ENCODE results near the gene ZNF385B.

DNA sequence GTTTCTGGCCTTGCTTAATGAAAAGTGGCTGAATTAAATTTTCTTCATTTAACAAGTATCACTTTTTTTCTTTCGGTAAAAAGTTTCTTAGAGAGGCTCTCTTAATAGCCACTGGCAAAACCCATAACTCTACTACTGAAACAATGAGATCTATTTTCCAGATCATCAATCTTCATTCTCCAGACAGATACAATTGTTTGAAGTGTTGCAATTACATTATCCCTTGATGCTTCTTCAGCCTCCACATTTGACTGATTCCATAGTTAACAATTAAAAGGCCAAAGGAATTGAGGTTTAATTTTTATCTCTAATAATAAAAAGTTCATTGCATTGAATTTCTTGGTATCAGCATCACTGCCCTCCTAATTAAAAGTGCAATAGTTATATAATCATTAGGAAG lies 176.3 kb downstream of the ZNF385B start:
- no peak for TF ChIP-seq POLR2AphosphoS5 (IDR thresholded peaks at IDR 0.05; ENCODE audit: low read depth)
- TF ChIP-seq, protein P1, sequence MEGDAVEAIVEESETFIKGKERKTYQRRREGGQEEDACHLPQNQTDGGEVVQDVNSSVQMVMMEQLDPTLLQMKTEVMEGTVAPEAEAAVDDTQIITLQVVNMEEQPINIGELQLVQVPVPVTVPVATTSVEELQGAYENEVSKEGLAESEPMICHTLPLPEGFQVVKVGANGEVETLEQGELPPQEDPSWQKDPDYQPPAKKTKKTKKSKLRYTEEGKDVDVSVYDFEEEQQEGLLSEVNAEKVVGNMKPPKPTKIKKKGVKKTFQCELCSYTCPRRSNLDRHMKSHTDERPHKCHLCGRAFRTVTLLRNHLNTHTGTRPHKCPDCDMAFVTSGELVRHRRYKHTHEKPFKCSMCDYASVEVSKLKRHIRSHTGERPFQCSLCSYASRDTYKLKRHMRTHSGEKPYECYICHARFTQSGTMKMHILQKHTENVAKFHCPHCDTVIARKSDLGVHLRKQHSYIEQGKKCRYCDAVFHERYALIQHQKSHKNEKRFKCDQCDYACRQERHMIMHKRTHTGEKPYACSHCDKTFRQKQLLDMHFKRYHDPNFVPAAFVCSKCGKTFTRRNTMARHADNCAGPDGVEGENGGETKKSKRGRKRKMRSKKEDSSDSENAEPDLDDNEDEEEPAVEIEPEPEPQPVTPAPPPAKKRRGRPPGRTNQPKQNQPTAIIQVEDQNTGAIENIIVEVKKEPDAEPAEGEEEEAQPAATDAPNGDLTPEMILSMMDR (IDR thresholded peaks at IDR 0.05; ENCODE audit: insufficient read depth, low read length) = no peak
- TF ChIP-seq GABPA (IDR thresholded peaks at IDR 0.05; ENCODE audit: low read depth) = no peak
- TF ChIP-seq SPI1 (IDR thresholded peaks at IDR 0.05; ENCODE audit: borderline replicate concordance, low read depth) = no peak
